ENCODE data around the gene LGALS16.

The LGALS16 gene

GRCh38 chr19:39613597-39613996 is 42.1 kb upstream of the LGALS16 start:
- Histone ChIP-seq H3K9me3 (ENCODE audit: control insufficient read depth, insufficient read depth, low read length) (peaks cover 7% of the 10 kb centered on the region; the same call in 1 of the 2 replicates), H4K20me1 (ENCODE audit: control insufficient read depth, insufficient read depth, low read depth, low read length) (no peaks in the 10 kb centered on the region), H3F3A (ENCODE audit: control insufficient read depth, insufficient read depth) (no peaks in the 10 kb centered on the region), H3K27me3 (ENCODE audit: control insufficient read depth, low read length) (peaks cover 4% of the 10 kb centered on the region; the same call in 1 of the 2 replicates), H3K4me3 (ENCODE audit: low read length) (no peak overlapping the region), H3K4me1 (ENCODE audit: control insufficient read depth, low read length) (no peaks in the 10 kb centered on the region), H3K36me3 (ENCODE audit: control insufficient read depth, low read length) (no peaks in the 10 kb centered on the region), H3K4me2 (ENCODE audit: low read length) (no peak overlapping the region), H3K79me2 (ENCODE audit: control insufficient read depth, low read length) (no peaks in the 10 kb centered on the region), H3K27ac (ENCODE audit: low read depth, low read length) (no peak overlapping the region), H3K9me2 (replicated peaks; ENCODE audit: control insufficient read depth, low read length) (no peaks in the 10 kb centered on the region)
- TF ChIP-seq, protein P1, sequence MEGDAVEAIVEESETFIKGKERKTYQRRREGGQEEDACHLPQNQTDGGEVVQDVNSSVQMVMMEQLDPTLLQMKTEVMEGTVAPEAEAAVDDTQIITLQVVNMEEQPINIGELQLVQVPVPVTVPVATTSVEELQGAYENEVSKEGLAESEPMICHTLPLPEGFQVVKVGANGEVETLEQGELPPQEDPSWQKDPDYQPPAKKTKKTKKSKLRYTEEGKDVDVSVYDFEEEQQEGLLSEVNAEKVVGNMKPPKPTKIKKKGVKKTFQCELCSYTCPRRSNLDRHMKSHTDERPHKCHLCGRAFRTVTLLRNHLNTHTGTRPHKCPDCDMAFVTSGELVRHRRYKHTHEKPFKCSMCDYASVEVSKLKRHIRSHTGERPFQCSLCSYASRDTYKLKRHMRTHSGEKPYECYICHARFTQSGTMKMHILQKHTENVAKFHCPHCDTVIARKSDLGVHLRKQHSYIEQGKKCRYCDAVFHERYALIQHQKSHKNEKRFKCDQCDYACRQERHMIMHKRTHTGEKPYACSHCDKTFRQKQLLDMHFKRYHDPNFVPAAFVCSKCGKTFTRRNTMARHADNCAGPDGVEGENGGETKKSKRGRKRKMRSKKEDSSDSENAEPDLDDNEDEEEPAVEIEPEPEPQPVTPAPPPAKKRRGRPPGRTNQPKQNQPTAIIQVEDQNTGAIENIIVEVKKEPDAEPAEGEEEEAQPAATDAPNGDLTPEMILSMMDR (IDR thresholded peaks at IDR 0.05; ENCODE audit: low read depth, low read length, poor library complexity, severe bottlenecking), result no peak
- TF ChIP-seq EZH2phosphoT487 (IDR thresholded peaks at IDR 0.05; ENCODE audit: borderline replicate concordance, low read length), result no peak

- no peaks in the 10 kb centered on the region for H3K79me2 ChIP-seq (ENCODE audit: control insufficient read depth, low read length)
- no peaks in the 10 kb centered on the region for H3K36me3 ChIP-seq (ENCODE audit: control insufficient read depth, low read length)
- H3K9me2 ChIP-seq (replicated peaks; ENCODE audit: control insufficient read depth, low read length), result no peaks in the 10 kb centered on the region
- H3K4me3 ChIP-seq (ENCODE audit: low read length), result no peak overlapping the region
- H3K9me3 ChIP-seq (ENCODE audit: control insufficient read depth, insufficient read depth, low read length), result peaks cover 7% of the 10 kb centered on the region; the same call in 1 of the 2 replicates
- H3K4me1 ChIP-seq (ENCODE audit: control insufficient read depth, low read length), result no peaks in the 10 kb centered on the region
- H3F3A ChIP-seq (ENCODE audit: control insufficient read depth, insufficient read depth), result no peaks in the 10 kb centered on the region
- no peak overlapping the region for H3K4me2 ChIP-seq (ENCODE audit: low read length)
- H3K27me3 ChIP-seq (ENCODE audit: control insufficient read depth, low read length), result peaks cover 4% of the 10 kb centered on the region; the same call in 1 of the 2 replicates
- no peak overlapping the region for H3K27ac ChIP-seq (ENCODE audit: low read depth, low read length)
- no peak for TF ChIP-seq EZH2phosphoT487 (IDR thresholded peaks at IDR 0.05; ENCODE audit: borderline replicate concordance, low read length)
- TF ChIP-seq, protein P1 (IDR thresholded peaks at IDR 0.05; ENCODE audit: low read depth, low read length, poor library complexity, severe bottlenecking), result no peak
- H4K20me1 ChIP-seq (ENCODE audit: control insufficient read depth, insufficient read depth, low read depth, low read length), result no peaks in the 10 kb centered on the region
Observed at GRCh38 chr19:39617745-39618144, 38.0 kb upstream of the LGALS16 start.

GRCh38 chr19:39623946-39624345 is 31.8 kb upstream of the LGALS16 start:
- H3K27me3 ChIP-seq (ENCODE audit: control insufficient read depth, low read length), result peaks cover 6% of the 10 kb centered on the region
- H3K4me2 ChIP-seq (ENCODE audit: low read length), result no peak overlapping the region
- TF ChIP-seq, protein P1 (IDR thresholded peaks at IDR 0.05; ENCODE audit: low read depth, low read length, poor library complexity, severe bottlenecking), result no peak
- TF ChIP-seq EZH2phosphoT487 (IDR thresholded peaks at IDR 0.05; ENCODE audit: borderline replicate concordance, low read length), result no peak
- no peaks in the 10 kb centered on the region for H4K20me1 ChIP-seq (ENCODE audit: control insufficient read depth, insufficient read depth, low read depth, low read length)
- H3K9me2 ChIP-seq (replicated peaks; ENCODE audit: control insufficient read depth, low read length), result no peaks in the 10 kb centered on the region
- H3K4me3 ChIP-seq (ENCODE audit: low read length), result no peak overlapping the region
- H3K4me1 ChIP-seq (ENCODE audit: control insufficient read depth, low read length), result no peaks in the 10 kb centered on the region
- H3K9me3 ChIP-seq (ENCODE audit: control insufficient read depth, insufficient read depth, low read length), result no peaks in the 10 kb centered on the region
- no peaks in the 10 kb centered on the region for H3K79me2 ChIP-seq (ENCODE audit: control insufficient read depth, low read length)
- no peaks in the 10 kb centered on the region for H3F3A ChIP-seq (ENCODE audit: control insufficient read depth, insufficient read depth)
- H3K36me3 ChIP-seq (ENCODE audit: control insufficient read depth, low read length), result no peaks in the 10 kb centered on the region
- no peak overlapping the region for H3K27ac ChIP-seq (ENCODE audit: low read depth, low read length)

Data from DOHH2 (cell line).